Glomerular visceral epithelial cell (primary cell): ENCODE results near the gene CAMK2D.
"Not testable (repeated sequence)": the region's sequence is repeated elsewhere in the genome, so short reads cannot be mapped to it uniquely, and the experiment has no call there.

Experiments used
- DNase-seq: peaks from one replicate; pipeline ENCODE4 v3.0.0-alpha.2; 2016; ENCODE audit errors: extremely low spot score

CAMK2D gene

GRCh38 chr4:113730467-113731216, 30.9 kb downstream of the CAMK2D start:
- no peak for DNase-seq

GRCh38 chr4:113727802-113728201, 33.7 kb downstream of the CAMK2D start:
- DNase-seq = no peak

- DNase-seq = no peak
These were observed 35.6 kb downstream of the CAMK2D start for GRCh38 chr4:113725963-113726362.

DNA sequence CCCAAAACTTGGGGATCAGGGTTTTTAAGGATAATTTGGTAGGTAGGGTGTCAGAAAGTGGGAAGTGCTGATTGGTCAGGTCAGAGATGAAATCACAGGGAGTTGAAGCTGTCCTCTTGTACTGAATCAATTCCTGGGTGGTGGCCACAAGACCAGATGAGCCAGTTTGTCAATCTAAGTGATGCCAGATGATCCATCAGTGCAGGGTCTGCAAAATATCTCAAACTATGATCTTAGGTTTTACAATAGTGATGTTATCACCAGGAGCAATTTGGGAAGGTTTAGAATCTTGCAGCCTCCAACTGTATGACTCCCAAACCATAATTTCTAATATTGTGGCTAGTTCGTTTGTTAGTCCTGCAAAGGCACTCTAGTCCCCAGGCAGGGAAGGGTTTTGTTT, 43.3 kb downstream of the CAMK2D start:
- DNase-seq = no peak

DNA sequence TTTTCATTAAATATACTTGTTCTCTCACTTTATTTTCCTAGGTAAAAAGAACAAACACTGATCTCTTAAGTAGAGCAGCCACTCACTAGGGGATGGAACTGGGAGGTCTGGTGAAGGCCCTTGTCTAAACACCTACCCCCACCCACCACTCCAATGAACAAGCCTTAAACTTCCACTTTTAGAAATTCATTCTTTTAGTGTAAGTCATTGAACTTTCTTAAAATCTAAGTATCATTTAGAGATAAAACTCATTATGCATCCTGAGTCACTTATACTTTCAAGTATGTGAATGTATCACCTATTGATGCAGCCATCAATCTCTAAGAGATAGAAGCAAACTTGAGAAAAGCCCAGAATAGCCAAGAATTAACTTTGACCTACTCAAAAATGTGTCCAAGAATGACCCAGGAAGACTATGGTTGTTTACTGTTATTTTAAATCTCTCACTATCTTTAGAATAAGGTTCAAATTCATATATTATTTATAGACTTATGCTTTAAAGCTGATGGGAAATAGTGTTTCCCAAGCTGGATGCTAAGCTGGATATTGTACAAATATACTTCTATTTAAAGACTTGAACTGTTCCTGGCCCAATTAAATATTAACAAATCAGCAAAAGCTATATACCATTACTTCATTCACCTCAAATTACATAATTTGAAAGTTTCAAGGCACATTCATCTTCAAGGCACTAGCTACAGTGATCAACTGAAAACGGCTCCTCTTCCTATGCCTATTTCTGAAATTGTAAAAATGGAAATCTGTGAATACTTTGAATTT, 49.5 kb downstream of the CAMK2D start:
- DNase-seq = no peak

DNA sequence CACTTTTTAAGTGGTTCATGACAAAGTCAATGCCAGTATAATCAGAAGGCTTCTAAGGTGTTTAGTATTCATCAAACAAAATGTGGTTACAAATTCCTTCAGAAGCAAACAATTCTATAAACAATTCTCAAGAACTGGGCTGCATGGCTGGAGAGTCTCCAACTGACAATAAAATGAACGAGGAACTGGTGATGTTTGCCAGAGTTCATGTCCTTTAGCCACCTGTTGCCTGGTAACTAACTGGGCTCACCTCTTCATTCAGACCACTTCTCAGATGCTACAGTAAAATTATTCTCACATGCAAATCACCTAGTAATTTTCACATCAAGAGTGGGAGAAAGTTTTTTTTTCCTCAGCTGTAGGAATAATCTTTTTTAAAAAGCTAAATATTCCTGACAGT, 53.3 kb downstream of the CAMK2D start:
- DNase-seq = no peak

DNA sequence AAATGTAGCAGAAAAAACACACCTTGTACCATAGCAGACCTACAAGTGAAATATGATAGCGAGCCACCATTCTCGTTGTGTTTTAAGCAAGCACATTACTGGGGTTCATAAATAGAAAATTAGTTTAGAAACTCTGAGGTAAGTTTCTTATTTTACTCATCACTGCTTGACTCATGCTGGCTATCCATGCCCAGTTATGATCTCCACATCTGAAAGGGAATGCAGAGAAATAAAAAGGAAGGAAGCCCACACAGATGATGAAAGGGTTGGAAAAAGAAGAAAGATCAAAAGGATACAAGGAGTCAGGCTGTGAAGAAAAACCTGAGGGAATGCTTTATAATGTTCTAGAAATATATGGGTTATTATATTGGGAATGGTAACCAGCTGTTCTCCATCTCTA, 54.5 kb downstream of the CAMK2D start:
- DNase-seq = no peak

- not testable (repeated sequence) for DNase-seq
These were observed 56.4 kb downstream of the CAMK2D start for GRCh38 chr4:113705097-113705496.

- peak; percentile 42 for DNase-seq
These were observed 58.9 kb downstream of the CAMK2D start for GRCh38 chr4:113702596-113702995.

- DNase-seq = no peak
These were observed 60.4 kb downstream of the CAMK2D start for GRCh38 chr4:113701169-113701568.

GRCh38 chr4:113700602-113701150, 60.9 kb downstream of the CAMK2D start:
- no peak for DNase-seq

- DNase-seq = no peak
These were observed 61.8 kb downstream of the CAMK2D start for GRCh38 chr4:113699772-113700171.

DNA sequence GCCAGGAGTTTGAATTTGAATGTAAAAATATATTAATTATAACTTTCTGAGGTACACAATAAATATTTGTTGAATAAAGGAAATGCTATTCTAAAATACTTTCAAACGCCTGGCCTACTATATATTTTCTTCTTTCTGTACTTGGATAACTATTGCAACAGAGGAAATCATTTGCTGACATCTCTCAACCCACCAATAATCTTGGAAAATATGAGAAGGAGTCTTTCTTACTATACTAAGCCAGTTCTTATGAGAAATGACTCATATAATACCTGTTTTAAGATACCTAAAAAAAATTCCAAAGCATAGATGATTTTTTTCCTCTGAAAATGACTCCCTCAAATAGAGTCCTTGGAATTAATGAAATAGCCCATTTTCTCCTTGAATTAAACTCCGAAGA, 64.1 kb downstream of the CAMK2D start:
- no peak for DNase-seq

GRCh38 chr4:113695328-113696169, 66.0 kb downstream of the CAMK2D start:
- DNase-seq = no peak

DNA sequence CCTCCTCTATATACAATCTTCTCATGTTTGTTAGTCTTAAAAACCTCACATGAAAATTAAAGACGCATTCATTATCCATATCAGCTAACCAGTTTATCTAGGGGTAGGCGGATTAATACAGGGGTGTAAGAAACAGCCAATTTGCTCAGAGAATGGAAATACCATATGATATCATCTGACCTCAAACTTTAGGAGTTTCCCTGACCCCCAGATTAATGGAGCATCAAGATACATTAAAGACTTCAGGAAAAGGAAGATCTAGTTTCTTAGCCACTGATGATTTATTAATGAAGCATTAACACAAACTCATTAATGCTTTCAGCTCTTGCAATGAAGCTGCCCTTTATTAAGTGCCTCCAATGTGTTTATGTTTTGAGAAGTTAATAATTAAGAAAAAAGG, 67.5 kb downstream of the CAMK2D start:
- no peak for DNase-seq

DNA sequence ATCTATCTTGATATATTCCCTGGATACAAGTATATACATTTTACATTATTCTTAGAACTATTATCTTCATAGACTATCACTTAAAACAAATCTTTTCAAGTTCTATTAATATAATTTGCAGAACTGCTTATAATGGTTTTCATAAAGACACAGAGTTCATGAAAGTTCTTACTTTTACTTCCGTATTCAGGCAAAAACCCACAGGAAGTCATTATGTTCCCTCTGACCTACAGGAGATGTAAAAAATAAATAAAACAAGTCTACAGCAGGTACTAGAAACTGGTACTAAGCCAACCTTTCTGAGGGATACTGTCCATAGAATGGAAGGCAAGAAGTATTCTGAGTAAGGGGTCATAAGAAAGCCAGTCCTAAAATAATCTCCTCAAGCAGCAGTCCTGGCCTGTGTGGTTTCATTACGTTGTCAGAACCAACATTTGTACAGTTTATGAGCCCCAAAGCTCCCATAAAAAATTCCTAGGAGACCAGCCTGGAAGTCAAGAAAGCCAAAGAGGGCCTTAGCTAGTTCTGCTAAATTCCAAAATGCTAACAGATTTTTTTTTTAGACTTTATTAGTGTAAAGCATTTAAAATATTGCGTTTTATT, 68.6 kb downstream of the CAMK2D start:
- no peak for DNase-seq

DNA sequence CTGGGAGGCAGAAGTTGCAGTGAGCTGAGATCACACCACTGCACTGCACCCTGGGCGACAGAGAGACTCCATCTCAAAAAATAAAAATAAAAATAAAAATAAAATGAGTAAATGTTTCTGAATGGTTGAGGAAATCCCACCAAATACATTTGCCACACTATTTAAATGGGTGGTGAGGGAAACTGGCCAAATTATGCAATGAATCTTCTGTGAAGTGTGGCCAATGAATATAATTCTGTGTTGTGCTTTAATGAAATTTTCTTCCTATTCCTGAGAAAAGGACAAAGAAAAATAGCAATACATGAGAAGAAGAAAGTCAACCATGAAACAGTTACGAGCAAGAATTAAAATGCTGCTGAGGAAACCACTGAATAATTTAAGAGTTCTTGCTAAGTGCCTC, 69.9 kb downstream of the CAMK2D start:
- no peak for DNase-seq

DNA sequence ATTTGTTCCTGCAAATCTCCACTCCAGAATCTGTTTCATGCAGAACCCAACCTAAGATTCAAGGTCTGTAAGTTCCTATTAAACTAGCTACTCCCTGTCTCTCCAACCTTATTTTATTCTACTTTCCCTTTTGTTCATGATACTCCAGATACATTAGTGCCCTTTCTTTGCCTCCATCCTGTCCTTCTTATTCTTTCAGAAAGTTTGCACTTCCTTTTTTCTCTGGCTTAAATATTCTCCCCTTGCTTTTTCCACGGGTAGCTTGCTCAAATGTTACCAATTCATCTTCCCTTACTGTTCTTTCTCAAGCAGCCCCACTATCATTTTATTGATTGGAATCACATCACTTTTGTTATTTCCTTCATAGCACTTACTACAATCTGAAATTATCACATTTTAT, 72.1 kb downstream of the CAMK2D start:
- no peak for DNase-seq

DNA sequence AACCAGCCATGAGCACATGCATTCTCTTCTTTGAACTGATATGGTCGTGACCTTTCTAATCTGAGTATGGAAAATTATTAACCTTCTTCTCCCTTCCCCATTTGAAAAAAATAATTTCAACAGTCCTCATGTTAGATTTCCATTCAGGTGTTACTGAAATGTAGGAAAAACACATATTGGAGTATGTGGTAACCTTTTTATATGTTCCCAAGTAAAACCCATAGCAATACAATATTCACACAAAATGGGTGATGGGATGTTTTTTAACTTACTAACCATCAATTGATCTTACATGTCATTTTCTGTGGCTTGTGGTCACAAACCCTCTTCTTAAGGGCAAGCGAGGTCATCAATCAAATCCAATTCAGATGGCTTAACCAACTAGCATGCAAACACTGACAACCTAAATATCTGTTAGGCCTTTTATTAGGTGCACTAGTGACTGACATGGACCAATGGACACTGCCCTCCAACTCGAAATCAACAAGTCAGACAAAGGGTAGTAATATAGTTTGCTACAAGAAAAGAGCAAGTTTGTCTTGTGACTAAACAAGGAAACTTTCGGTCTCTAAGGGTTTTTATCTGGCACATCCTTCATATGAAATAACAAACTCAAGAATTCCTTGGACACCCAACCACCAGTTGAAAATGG, 74.3 kb downstream of the CAMK2D start:
- peak; percentile 41 for DNase-seq

- not testable (repeated sequence) for DNase-seq
These were observed 76.4 kb downstream of the CAMK2D start for GRCh38 chr4:113685157-113685556.

DNA sequence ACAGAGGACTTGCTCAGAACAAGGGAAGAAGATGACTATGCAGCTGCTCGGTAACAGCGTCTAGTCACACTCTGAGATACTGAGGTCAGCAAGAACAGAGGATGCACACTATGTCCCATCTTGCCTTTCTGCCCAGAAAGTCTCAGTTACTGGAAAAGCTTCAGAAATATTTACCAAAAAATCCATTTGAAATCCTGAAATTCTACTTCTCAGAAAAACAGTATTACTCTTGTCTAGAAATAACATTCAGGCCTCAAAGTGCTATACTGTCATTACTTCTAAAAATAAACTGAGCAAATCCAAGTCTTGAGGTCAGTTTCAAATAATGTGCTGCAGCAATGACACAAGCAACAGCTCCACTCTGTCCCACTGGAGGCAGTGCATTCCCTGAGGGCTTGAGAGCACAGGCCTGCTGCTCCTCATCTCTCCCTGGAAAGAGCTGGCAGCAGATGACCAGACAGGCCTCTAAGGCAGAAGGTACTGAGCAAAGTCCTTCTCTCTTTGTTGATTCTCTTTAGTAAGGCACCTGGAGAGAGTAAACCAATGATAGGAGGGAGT, 76.9 kb downstream of the CAMK2D start:
- peak; percentile 42 for DNase-seq
